Measurements from ENCODE around the gene HSD11B1.

Gene HSD11B1

DNA sequence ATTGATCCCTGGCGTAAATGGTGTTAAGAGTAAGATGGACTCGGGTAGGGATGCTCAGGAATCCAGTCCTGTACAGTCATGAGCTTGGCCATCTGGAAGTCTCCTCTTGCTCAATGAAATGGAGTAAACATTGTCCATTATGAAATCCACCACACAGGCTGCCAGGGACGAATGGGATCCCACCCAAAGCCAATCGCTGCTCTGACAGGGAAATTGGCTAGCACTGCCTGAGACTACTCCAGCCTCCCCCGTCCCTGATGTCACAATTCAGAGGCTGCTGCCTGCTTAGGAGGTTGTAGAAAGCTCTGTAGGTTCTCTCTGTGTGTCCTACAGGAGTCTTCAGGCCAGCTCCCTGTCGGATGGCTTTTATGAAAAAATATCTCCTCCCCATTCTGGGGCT, at the start of gene HSD11B1:
Gene HSD11B1 (plus strand): TSS at position 263 of the 400 bp plus-strand sequence. CDS start 97 bp downstream, at position 360.
- in situ Hi-C loops (cut with HindIII; ENCODE audit: low sequenced_read_pairs), result no loop called here
- H3K4me3 ChIP-seq (ENCODE audit: low read depth, low read length), result no peak within 1 kb of the TSS
- no peak for DNase-seq (ENCODE audit: low read depth, low spot score)
- no peak for TF ChIP-seq CTCF (IDR thresholded peaks at IDR 0.05; ENCODE audit: low read depth, low read length)

- no peak for DNase-seq (ENCODE audit: low read depth, low spot score)
- no peak for TF ChIP-seq CTCF (IDR thresholded peaks at IDR 0.05; ENCODE audit: low read depth, low read length)
- in situ Hi-C loops (cut with HindIII; ENCODE audit: low sequenced_read_pairs), result no loop called here
- no peak overlapping the region for H3K4me3 ChIP-seq (ENCODE audit: low read depth, low read length)
Observed at GRCh38 chr1:209655411-209656231, 49.0 kb upstream of the HSD11B1 start.

DNA sequence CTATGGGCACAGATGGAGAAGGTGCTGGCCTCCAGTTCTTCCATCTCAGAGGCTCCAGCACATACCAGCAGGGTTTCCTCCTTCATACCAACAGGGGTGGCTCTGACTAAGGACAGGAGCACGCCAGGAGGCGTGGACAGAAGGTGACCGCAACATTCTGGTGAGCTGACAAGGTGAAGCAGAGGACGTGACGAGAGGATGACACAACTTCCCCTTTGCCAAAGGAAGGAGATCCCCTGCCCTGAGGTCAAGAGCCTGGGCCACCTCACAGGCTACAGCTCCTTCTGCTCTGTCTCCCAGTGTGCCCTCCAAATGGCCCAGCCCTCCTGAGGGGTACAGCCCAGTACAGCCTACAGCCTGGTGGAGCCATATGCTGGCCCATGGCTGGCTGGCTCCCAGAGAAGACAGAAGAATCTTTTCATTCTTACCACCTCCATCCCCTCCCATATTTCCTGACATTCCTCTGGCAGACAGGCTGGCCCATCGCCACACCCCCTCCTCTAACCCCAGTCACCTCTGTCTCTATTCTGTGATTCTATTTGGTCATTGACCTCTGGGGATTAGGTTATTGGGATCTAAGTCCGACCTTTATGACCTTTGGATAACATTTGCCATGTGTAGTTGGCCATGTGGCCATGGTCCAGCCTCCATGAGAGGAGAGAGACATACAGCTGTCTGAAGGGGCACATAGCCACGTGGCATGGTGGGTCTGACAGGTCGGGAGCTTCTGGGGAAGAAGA, 47.3 kb upstream of the HSD11B1 start:
- DNase-seq (ENCODE audit: low read depth, low spot score), result peak; percentile 54
- in situ Hi-C loops (cut with HindIII; ENCODE audit: low sequenced_read_pairs), result no loop called here
- no peak overlapping the region for H3K4me3 ChIP-seq (ENCODE audit: low read depth, low read length)
- TF ChIP-seq CTCF (IDR thresholded peaks at IDR 0.05; ENCODE audit: low read depth, low read length), result no peak

DNA sequence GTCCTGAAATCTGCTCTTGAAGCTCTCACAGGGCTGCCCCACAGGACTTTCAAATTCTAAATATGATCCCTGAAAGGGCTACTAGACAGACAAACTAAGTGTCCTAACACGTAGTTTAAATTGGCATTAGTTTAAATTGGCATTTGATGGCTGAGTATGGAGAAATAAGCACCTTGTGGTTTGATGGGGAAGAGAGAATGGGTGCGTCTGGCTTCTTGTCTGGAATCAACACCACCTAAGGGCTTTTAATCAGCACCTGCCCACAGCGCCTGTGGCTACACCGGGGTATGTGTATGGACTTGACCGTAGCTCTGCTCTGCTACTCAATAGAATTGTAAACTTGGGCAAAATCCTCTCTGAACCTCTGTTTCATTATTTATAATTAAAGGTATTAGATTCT, 46.7 kb upstream of the HSD11B1 start:
- no peak for DNase-seq (ENCODE audit: low read depth, low spot score)
- TF ChIP-seq CTCF (IDR thresholded peaks at IDR 0.05; ENCODE audit: low read depth, low read length), result no peak
- no peak overlapping the region for H3K4me3 ChIP-seq (ENCODE audit: low read depth, low read length)
- in situ Hi-C loops (cut with HindIII; ENCODE audit: low sequenced_read_pairs), result no loop called here

DNA sequence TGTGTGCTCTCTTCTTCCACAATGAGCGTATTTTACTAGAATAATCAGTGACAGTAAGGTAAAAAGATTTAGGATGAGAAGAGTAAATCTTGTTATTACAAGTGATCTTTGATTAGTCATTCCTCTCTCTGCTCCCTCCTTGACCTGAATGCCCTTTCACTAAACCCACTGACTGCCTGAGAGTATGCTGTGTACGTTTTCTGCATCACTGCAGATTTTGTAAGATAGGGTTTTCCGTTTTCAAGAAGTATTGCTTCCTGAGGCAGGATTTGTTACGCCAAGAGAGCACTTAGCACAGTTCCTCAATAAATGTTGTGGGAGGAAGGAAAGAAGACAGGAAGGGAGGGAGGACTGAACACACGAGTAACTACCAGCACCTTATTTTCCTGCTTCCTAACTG, 44.7 kb upstream of the HSD11B1 start:
- in situ Hi-C loops (cut with HindIII; ENCODE audit: low sequenced_read_pairs), result no loop called here
- no peak for DNase-seq (ENCODE audit: low read depth, low spot score)
- no peak overlapping the region for H3K4me3 ChIP-seq (ENCODE audit: low read depth, low read length)
- TF ChIP-seq CTCF (IDR thresholded peaks at IDR 0.05; ENCODE audit: low read depth, low read length), result no peak

- no peak overlapping the region for H3K4me3 ChIP-seq (ENCODE audit: low read depth, low read length)
- DNase-seq (ENCODE audit: low read depth, low spot score), result peak; percentile 15
- in situ Hi-C loops (cut with HindIII; ENCODE audit: low sequenced_read_pairs), result no loop called here
- no peak for TF ChIP-seq CTCF (IDR thresholded peaks at IDR 0.05; ENCODE audit: low read depth, low read length)
Observed at GRCh38 chr1:209661071-209661470, 43.6 kb upstream of the HSD11B1 start.

Measured in astrocyte of the spinal cord (primary cell).